ENCODE measurements around the gene MEIS2.

MEIS2 gene

GRCh38 chr15:37017031-37017625 lies 83.2 kb downstream of the MEIS2 start:
- no peak for DNase-seq
- intact Hi-C loops (cut with DNase I): no loop called here

GRCh38 chr15:37016231-37016630 lies 84.1 kb downstream of the MEIS2 start:
- intact Hi-C loops (cut with DNase I): no loop called here

DNA sequence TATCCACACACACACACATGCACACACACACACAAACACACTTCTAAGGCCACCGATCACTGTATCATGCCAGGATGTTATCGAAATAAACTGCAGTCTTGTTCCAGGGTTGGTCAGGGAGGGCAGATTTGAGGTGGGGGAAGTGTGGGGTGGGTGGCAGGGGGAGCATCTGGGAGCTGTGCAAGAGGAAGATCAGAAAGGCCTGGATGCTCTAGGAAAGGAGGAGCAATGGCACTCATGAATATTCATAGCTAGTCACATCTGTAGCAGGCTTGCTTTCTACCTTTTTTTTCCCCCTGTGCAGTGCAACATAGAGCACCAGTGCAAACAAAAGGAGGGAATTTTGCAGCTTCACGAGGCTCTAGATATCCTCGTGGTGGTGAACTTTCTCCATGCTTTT lies 84.9 kb downstream of the MEIS2 start:
- intact Hi-C loops (cut with DNase I): no loop called here
- DNase-seq: no peak

More at GRCh38 chr15:37016231-37016630, 84.1 kb downstream of the MEIS2 start:
- DNase-seq: no peak

DNA sequence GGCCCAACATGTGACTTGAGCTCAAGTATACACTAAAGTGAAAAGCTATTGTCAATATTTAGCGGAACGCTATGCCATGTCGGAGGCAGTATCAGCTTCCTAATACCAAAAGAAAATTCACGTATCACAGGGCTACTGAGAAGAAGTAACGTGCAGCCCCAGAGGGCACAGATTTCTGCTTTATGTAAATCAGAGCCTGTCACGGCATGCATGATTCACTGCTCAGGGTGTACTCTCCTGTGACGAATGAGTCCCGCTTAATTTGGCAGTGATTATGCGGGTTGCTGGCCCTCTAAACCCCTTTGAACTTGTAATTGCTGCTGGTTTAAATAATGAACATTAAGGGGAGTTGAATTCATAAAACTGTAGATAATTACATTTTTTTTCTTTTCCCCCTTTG lies 85.3 kb downstream of the MEIS2 start:
- intact Hi-C loops (cut with DNase I): no loop called here

GRCh38 chr15:37014566-37014965 lies 85.8 kb downstream of the MEIS2 start:
- no peak for DNase-seq
- intact Hi-C loops (cut with DNase I): no loop called here

More for the DNA sequence above, 85.3 kb downstream of the MEIS2 start:
- DNase-seq: peak in 1 of 10 donors; percentile 8

DNA sequence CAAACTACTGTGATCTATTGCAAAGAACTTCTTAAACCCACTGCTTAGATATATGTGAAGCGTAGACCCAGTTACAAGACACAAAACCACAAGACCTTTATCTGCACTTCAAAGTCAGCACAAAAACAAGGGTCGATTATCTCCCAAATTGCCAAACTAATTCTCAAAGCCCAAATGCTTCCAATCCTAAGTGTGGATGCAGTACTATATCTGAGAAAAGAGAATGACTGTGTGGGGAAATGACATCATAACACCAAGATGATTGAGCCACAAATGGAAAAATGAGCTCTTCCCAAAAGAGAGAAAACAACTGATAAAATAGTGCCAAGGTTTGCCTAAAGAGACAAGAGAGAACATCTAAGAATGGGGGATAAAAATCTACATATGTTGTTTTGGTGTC lies 86.2 kb downstream of the MEIS2 start:
- no peak for DNase-seq
- intact Hi-C loops (cut with DNase I): no loop called here

DNA sequence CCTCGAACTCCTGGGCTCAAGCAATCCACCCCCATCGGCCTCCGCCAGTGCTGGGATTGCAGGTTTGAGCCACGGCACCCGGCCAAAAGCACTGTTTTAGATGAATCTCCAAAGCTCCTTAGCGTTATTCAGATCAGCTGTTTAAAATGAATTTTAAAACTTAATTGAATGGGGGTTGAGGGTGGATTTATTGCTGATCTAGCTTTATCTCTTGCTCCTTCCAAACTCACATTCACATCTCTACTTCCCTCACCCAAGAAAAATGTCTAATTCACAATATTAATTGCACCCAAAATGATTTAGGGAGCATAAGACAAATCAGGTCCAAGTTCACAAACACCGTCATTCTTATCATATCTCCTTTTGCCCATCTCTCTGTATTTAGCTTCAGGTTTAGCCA lies 89.8 kb downstream of the MEIS2 start:
- intact Hi-C loops (cut with DNase I): no loop called here
- no peak for DNase-seq

GRCh38 chr15:37009288-37009687 lies 91.1 kb downstream of the MEIS2 start:
- DNase-seq: no peak
- intact Hi-C loops (cut with DNase I): no loop called here

DNA sequence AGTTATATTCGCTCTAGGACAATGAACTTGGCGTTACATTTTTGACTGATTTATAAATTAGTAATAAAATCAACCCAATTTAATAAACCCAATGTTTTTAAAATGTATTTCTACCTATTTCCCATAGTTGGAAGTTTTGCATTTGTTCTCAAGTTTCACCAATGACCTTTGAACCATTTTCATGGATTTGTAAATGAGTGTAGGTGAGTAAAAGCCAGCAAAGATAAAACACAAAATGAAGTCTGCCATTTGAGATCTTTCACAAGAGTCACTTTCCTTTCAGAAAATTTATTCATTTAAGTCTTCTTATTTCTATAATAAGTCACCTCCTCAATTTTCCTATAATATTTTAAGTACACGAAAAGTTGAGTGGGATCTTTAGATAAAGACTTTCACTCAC lies 92.1 kb downstream of the MEIS2 start:
- no peak for DNase-seq
- intact Hi-C loops (cut with DNase I): no loop called here

DNA sequence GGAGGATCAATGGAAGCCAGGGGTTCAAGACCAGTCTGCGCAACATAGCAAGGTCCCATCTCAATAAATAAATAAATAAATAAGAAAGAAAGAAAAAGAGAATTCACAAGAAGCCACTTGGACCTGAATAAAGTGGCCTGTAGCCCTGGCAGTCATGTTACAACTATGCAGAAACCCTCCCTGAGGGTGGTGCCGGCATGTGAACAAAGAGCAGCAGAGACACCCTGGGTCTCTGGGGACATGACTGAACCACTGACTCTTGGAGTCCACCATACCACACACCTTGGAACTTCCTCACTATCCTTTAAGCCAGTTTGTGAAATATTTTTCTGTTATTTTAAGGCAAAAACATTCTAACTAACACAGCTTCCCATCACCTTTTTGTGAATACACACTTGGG lies 93.0 kb downstream of the MEIS2 start:
- DNase-seq: no peak
- intact Hi-C loops (cut with DNase I): no loop called here

DNA sequence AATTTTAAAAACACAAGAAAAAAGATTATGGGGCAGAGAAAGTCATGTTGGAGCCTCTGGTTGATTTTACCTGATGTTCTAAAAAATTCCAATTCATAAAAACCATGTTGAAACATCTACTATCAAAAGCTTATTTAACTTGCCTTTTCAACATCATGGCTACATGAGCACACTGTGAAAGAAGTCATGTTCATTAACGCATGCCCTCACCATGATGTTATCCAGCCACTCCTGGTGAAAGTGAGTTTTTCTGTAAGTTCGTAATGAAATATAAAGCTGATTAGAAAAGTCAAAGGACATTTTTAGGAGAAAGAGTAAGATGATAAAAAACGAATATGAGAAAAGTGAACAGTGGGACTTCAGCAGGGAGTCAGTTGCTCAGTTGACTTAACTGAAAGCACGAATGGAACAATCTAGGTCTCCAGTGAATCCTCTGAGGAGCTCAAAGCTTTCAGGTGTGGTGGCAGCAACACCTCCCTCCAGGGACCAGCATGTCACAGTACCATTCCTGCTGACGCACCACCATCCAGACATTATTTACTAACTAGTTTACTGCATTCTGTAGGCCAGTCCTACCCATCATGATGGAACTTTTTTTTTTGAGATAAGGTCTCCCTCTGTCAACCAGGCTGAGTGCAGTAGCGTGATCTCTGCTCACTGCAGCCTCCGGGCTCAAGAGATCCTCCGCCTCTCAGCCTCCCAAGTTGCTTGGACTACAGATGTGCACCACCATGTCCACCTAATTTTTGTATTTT lies 95.2 kb downstream of the MEIS2 start:
- intact Hi-C loops (cut with DNase I): no loop called here
- no peak for DNase-seq

GRCh38 chr15:37004373-37004869 lies 95.9 kb downstream of the MEIS2 start:
- DNase-seq: no peak
- intact Hi-C loops (cut with DNase I): no loop called here

DNA sequence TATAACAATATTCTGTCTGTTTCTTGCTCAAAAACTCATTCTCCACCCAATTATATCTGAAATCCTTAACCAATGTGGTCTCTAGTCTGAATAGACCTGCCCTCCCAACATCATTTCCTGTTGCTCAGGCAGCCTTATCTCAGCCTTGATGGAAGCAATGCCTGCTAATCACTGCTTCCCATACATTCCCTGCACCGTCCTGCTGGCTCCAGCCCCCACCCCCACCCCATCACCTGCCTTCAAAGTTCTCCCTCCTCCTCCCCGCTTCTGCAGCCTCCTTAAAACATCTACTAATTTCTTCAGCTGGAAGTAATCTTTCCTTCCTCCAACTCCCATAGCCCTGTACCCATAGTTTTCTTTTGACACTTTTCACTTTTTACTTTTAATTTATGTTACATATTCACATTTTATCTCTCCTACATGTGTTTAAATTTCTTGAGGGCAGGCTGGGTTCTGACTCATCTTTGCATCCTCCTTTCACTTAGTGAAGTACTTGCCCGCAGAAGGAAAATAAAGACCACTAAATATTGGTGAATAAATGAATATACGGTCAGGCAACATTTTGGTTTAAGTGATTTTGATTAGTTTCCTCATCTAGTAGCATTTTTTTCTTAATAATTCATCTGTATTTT lies 98.2 kb downstream of the MEIS2 start:
- intact Hi-C loops (cut with DNase I): no loop called here
- DNase-seq: no peak

GRCh38 chr15:37001417-37001816 lies 98.9 kb downstream of the MEIS2 start:
- intact Hi-C loops (cut with DNase I): no loop called here
- no peak for DNase-seq

GRCh38 chr15:36999778-37000177 lies 100.6 kb downstream of the MEIS2 start:
- no peak for DNase-seq
- intact Hi-C loops (cut with DNase I): no loop called here

- intact Hi-C loops (cut with DNase I): no loop called here
- no peak for DNase-seq
Observed at GRCh38 chr15:36996538-36997181, 103.7 kb downstream of the MEIS2 start.

DNA sequence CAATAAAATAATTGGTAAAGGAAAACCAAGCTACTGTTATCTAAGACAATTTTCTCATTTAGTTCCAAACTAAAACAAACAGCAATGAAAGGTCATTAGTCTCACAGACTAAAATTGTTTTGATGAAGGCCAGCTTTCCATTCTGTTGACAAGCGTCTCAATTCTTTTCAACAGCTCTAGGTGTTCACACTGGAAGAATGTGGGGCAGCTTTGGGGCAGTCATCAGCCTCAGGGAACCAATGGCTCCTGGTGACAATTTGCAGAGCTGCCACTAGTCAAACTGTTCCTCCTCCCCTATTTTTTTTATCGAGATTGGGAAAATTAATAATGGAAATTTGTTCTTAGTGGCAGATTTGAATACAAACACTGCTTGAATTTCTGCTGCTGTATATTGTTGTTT lies 104.2 kb downstream of the MEIS2 start:
- no peak for DNase-seq
- intact Hi-C loops (cut with DNase I): no loop called here

DNA sequence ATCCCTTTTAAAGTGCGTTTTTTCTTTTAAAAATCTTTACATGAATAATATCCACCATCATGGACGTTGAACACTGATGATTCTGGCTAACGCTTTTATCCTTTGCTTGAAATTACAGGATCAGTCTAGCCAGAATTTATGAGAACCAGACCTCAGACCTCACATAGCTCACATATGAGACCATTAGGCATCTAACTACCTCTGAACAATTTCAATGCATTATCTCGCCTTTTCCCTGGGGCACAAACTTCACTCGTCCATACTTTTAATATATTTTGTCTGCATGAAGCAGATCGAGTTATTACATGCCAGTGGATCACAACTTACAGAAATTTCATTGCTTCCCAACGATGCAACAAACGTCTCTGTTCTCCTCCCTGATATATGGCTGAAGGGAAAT lies 105.6 kb downstream of the MEIS2 start:
- intact Hi-C loops (cut with DNase I): no loop called here
- DNase-seq: no peak

GRCh38 chr15:36992454-36992853 lies 107.9 kb downstream of the MEIS2 start:
- intact Hi-C loops (cut with DNase I): no loop called here

DNA sequence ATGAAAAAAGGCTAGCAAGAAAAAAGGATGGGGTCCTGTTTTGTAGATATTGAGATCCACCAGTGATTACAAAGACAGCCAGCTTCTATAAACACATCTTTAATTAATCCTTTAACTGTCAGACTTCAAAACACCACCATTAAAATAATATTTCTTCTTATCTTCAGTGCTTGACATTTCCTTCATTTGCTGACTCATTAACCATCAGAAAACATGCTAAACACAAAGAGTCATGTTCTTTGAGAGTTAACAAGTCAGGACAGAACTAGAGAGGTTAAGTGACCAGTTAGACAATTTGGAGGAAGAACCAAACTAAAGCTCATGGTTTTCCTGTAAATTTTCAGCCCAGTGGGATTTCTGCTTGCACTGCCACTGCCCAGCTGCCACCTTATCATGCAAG lies 111.4 kb downstream of the MEIS2 start:
- intact Hi-C loops (cut with DNase I): no loop called here
- DNase-seq: no peak

More at GRCh38 chr15:36992454-36992853, 107.9 kb downstream of the MEIS2 start:
- DNase-seq: no peak

GRCh38 chr15:36982430-36982829 lies 117.9 kb downstream of the MEIS2 start:
- intact Hi-C loops (cut with DNase I): no loop called here
- no peak for DNase-seq
